HCT116 (cell line): ENCODE data around the gene TOMM70. TPM values are rescaled to one million over a fixed set of nuclear protein-coding genes. Genes with fewer than 3 reads are reported as not detected.

ENCODE experiments used
- ATAC-seq: fragments of 200-7000 bp; cut with Tn5 transposase; 2 replicates; pipeline ENCODE4 v1.9.1; 2020; ENCODE audit warnings: mild to moderate bottlenecking, moderate library complexity
- BruUV-seq: library from RNA; stranded (reverse); fragments of 400-500 nt; replicated peaks from 2 replicates; lab custom pipeline; 2021; lab: Mats Ljungman, UMichigan
- CTCF ChIA-PET: fragments of 300-600 bp; sonication (Branson Sonifier 250); formaldehyde crosslinking; loops from one replicate; lab custom pipeline; 2021; ENCODE audit warnings: antibody characterized with exemption; lab: Charles Lee
- POLR2A ChIA-PET: fragments of 300-600, 350-600 bp; sonication (Branson Sonifier 250); formaldehyde crosslinking; loops from one replicate; lab custom pipeline; 2021; ENCODE audit warnings: antibody characterized with exemption; lab: Charles Lee
- RAD21 ChIA-PET, 2 experiments: fragments of 300-600 bp; sonication (Branson Sonifier 250); formaldehyde crosslinking; loops; one replicate each; lab custom pipeline; 2023; ENCODE audit warnings: low total read pairs in 2 of 2; ENCODE audit not compliant: uncharacterized antibody in 2 of 2, unreplicated experiment in 2 of 2, low non-redundant PET in 1 of 2; lab: Charles Lee
- DNase-seq: peaks from one replicate; pipeline ENCODE4 v3.0.0-alpha.2; 2010; ENCODE audit warnings: low read depth, low spot score
- H2AFZ ChIP-seq: fragments of 200-600 bp; shearing (Covaris generic), sonication (generic); 2 replicates; pipeline ENCODE4 v1.6.1; 2017; ENCODE audit warnings: low read depth, mixed run types, mixed read lengths, antibody characterized with exemption, low read length; ENCODE audit not compliant: poor library complexity, severe bottlenecking
- H3K27ac ChIP-seq: 2 replicates; pipeline ENCODE4 v1.5.1; 2012; ENCODE audit warnings: low read depth, low read length
- H3K27me3 ChIP-seq: fragments of 200-600 bp; sonication (generic); 2 replicates; pipeline ENCODE4 v1.6.1; 2016; ENCODE audit warnings: mixed run types, low read length, mixed read lengths; ENCODE audit not compliant: insufficient read depth
- H3K36me3 ChIP-seq, 2 experiments: fragments of 200-500 bp in 1 of 2; fragments of 200-600 bp in 1 of 2; sonication (Bioruptor generic) in 1 of 2; sonication (generic) in 1 of 2; 2 replicates each; pipeline versions ENCODE4 v1.5.1 to v1.6.1; 2014 to 2016; ENCODE audit warnings: low read length in 2 of 2, inconsistent platforms in 1 of 2, mixed read lengths in 1 of 2, mixed run types in 1 of 2; ENCODE audit not compliant: insufficient read depth in 2 of 2, control insufficient read depth in 1 of 2
- H3K4me1 ChIP-seq, 2 experiments: fragments of 200-600 bp in 1 of 2; sonication (generic) in 1 of 2; 2 replicates each; pipeline versions ENCODE4 v1.5.1 to v1.6.1; 2012 to 2017; ENCODE audit warnings: low read length in 2 of 2, inconsistent platforms in 1 of 2, mild to moderate bottlenecking in 1 of 2, mixed read lengths in 1 of 2, mixed run types in 1 of 2, moderate library complexity in 1 of 2; ENCODE audit not compliant: insufficient read depth in 2 of 2, control insufficient read depth in 1 of 2
- H3K4me2 ChIP-seq: fragments of 200-600 bp; sonication (generic); 2 replicates; pipeline ENCODE4 v1.6.1; 2017; ENCODE audit warnings: mixed run types, low read length, mixed read lengths
- H3K4me3 ChIP-seq, 2 experiments: fragments of 200-600 bp in 1 of 2; sonication (generic) in 1 of 2; replicated peaks in 1 of 2; 2 replicates each; pipeline ENCODE4 v1.5.1; 2011 to 2016; ENCODE audit warnings: low read length in 2 of 2, control low read depth in 1 of 2, low read depth in 1 of 2, mild to moderate bottlenecking in 1 of 2, mixed read lengths in 1 of 2, mixed run types in 1 of 2
- H3K79me2 ChIP-seq: fragments of 200-600 bp; sonication (generic); 2 replicates; pipeline ENCODE4 v1.6.1; 2017; ENCODE audit warnings: mild to moderate bottlenecking, mixed run types, low read length, moderate library complexity, mixed read lengths; ENCODE audit not compliant: insufficient read depth
- H3K9ac ChIP-seq: fragments of 200-600 bp; sonication (generic); 2 replicates; pipeline ENCODE4 v1.6.1; 2016; ENCODE audit warnings: low read length, mixed read lengths
- H3K9me2 ChIP-seq: fragments of 200-600 bp; sonication (generic), shearing (Covaris generic); 2 replicates; pipeline ENCODE4 v1.6.1; 2017; ENCODE audit warnings: mixed run types, mild to moderate bottlenecking, moderate library complexity; ENCODE audit not compliant: insufficient read depth
- H3K9me3 ChIP-seq, 2 experiments: fragments of 200-500 bp in 1 of 2; fragments of 200-600 bp in 1 of 2; sonication (Bioruptor generic) in 1 of 2; sonication (generic) in 1 of 2; 2 replicates each; pipeline ENCODE4 v1.6.1; 2014 to 2017; ENCODE audit warnings: low read length in 2 of 2, mixed read lengths in 2 of 2, inconsistent platforms in 1 of 2, low read depth in 1 of 2, mild to moderate bottlenecking in 1 of 2, mixed run types in 1 of 2, moderate library complexity in 1 of 2; ENCODE audit not compliant: control insufficient read depth in 1 of 2, insufficient read depth in 1 of 2
- H4K20me1 ChIP-seq: fragments of 200-600 bp; sonication (generic), shearing (Covaris generic); 2 replicates; pipeline ENCODE4 v1.6.1; 2017; ENCODE audit warnings: mixed run types, mild to moderate bottlenecking, moderate library complexity; ENCODE audit not compliant: insufficient read depth
- CBX3 ChIP-seq: IDR thresholded peaks from 2 replicates; pipeline ENCODE4 v1.6.1; 2012; ENCODE audit warnings: low read depth
- CEBPB ChIP-seq: IDR thresholded peaks from 2 replicates; pipeline ENCODE4 v1.6.1; 2012; ENCODE audit warnings: low read depth
- CTCF ChIP-seq, 3 experiments: fragments of 200-600 bp in 1 of 3; sonication (generic) in 1 of 3; IDR thresholded peaks in 2 of 3; conservative IDR thresholded peaks in 1 of 3; 2 replicates each; pipeline ENCODE4 v1.5.1; 2012 to 2017; ENCODE audit warnings: low read depth in 2 of 3, low read length in 2 of 3, antibody characterized with exemption in 1 of 3, borderline replicate concordance in 1 of 3, control low read depth in 1 of 3, mild to moderate bottlenecking in 1 of 3, mixed read lengths in 1 of 3, mixed run types in 1 of 3, moderate library complexity in 1 of 3; ENCODE audit not compliant: insufficient read depth in 1 of 3
- ELF1 ChIP-seq: IDR thresholded peaks from 2 replicates; pipeline ENCODE4 v1.6.1; 2012; ENCODE audit warnings: low read depth, borderline replicate concordance
- EZH2phosphoT487 ChIP-seq: fragments of 200-600 bp; IDR thresholded peaks from 2 replicates; pipeline ENCODE4 v1.6.1; 2018; ENCODE audit warnings: antibody characterized with exemption, borderline replicate concordance
- FOSL1 ChIP-seq: IDR thresholded peaks from 2 replicates; pipeline ENCODE4 v1.6.1; 2012; ENCODE audit warnings: low read depth
- POLR2A ChIP-seq: IDR thresholded peaks from 2 replicates; pipeline ENCODE4 v1.7.0; 2011; ENCODE audit warnings: borderline replicate concordance; ENCODE audit not compliant: insufficient read depth, insufficient read length; ENCODE audit errors: extremely low read depth
- POLR2AphosphoS5 ChIP-seq: IDR thresholded peaks from 2 replicates; pipeline ENCODE4 v1.6.1; 2011; ENCODE audit warnings: mild to moderate bottlenecking, low read depth, low read length, moderate library complexity
- REST ChIP-seq: IDR thresholded peaks from 2 replicates; pipeline ENCODE4 v1.6.1; 2012; ENCODE audit warnings: low read depth
- SRF ChIP-seq: IDR thresholded peaks from 2 replicates; pipeline ENCODE4 v1.6.1; 2012; ENCODE audit warnings: low read depth
- YY1 ChIP-seq: IDR thresholded peaks from 2 replicates; pipeline ENCODE4 v1.6.1; 2011; ENCODE audit warnings: low read length, low read depth, moderate library complexity, mild to moderate bottlenecking; ENCODE audit not compliant: insufficient replicate concordance; ENCODE audit errors: extremely low read depth
- ZBTB33 ChIP-seq: IDR thresholded peaks from 2 replicates; pipeline ENCODE4 v1.6.1; 2011; ENCODE audit warnings: mild to moderate bottlenecking, low read length, moderate library complexity; ENCODE audit not compliant: insufficient replicate concordance; ENCODE audit errors: extremely low read depth
- ZFX ChIP-seq: fragments of 450-650 bp; IDR thresholded peaks from 2 replicates; pipeline ENCODE4 v1.6.1; 2017
- intact Hi-C: fragments of 100-400 bp; cut with micrococcal nuclease; formaldehyde crosslinking; loops from 2 replicates; pipeline ENCODE4 v1.10.0; 2022
- total RNA-seq: library from RNA; stranded (reverse); gene quantifications from one replicate; pipeline ENCODE4 v1.2.1, GENCODE V29; 2021; ENCODE audit not compliant: unreplicated experiment

The TOMM70 gene
- total RNA-seq, 1 experiment from 2014 or later = 54.9 TPM

- POLR2A ChIA-PET = no interaction called here
- H2AFZ ChIP-seq = no peak overlapping the region
- H3K27ac ChIP-seq = no peak overlapping the region
- H4K20me1 ChIP-seq = no peaks in the 10 kb centered on the region
- RAD21 ChIA-PET = no interaction called here
- BruUV-seq = no TSS peak
- TF ChIP-seq CTCF (IDR thresholded peaks at IDR 0.05 in 2 of 3, conservative IDR thresholded peaks at IDR 0.05 in 1 of 3; ENCODE audit: borderline replicate concordance in 1 of 3, insufficient read depth in 1 of 3, low read depth in 2 of 3, low read length in 2 of 3) (no peak), YY1 (no peak), CBX3 (no peak), SRF (no peak), ZBTB33 (no peak), CEBPB (no peak), ELF1 (no peak), EZH2phosphoT487 (no peak), POLR2A (no peak), REST (no peak), FOSL1 (no peak), POLR2AphosphoS5 (no peak), ZFX (no peak)
- intact Hi-C loops = no loop called here
- H3K36me3 ChIP-seq = no peaks in the 10 kb centered on the region
- no peak for DNase-seq
- CTCF ChIA-PET = no interaction called here
- H3K4me1 ChIP-seq = no peaks in the 10 kb centered on the region
- H3K9ac ChIP-seq = no peak overlapping the region
- H3K9me3 ChIP-seq = no peaks in the 10 kb centered on the region
- H3K9me2 ChIP-seq = no peaks in the 10 kb centered on the region
- no peaks in the 10 kb centered on the region for H3K27me3 ChIP-seq
- no peak overlapping the region for H3K4me2 ChIP-seq
- no peak overlapping the region for H3K4me3 ChIP-seq
- H3K79me2 ChIP-seq = no peaks in the 10 kb centered on the region
- no peak for ATAC-seq
Observed at GRCh38 chr3:100419406-100419805, 18.5 kb upstream of the TOMM70 start.
